Measurements from ENCODE around the gene NHSL2. TPM values are rescaled to one million over a fixed set of nuclear protein-coding genes. Genes with fewer than 3 reads are reported as not detected.

The NHSL2 gene
- total and polyA plus RNA-seq, 7 experiments from 2014 or later = 0.18 to 17.0 (median 0.54) TPM

DNA sequence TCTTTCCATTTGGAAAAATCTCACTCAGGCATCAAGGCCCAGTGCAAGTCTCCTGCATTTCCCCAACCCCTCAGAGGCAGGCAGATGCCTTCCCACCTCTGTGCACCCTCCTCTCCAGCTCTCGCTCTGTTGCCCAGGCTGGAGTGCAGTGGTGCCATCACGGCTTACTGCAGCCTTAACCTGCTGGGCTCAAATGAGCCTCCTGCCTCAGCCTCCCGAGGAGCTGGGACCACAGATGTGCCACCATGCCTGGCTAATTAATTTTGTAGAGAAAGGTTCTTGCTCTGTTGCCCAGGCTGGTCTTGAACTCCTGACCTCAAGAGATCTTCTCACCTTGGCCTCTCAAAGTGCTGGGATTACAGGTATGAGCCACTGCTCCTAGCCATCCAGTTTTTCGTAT is 95.8 kb downstream of the NHSL2 start:
- no peaks in the 10 kb centered on the region for H3K36me3 ChIP-seq (ENCODE audit: control insufficient read depth in 2 of 3, insufficient read depth in 3 of 3, low read length in 3 of 3)
- intact Hi-C loops (cut with micrococcal nuclease) = no loop called here
- Mint-ChIP-seq H3K4me3 (no peak overlapping the region), H3K9me3 (peaks cover 0 to 2% (median 0%) of the 10 kb centered on the region in 11 donors), H3K36me3 (no peaks in the 10 kb centered on the region), H3K27me3 (peaks cover 0 to 18% (median 3%) of the 10 kb centered on the region in 5 donors), H3K27ac (no peak overlapping the region), H3K4me1 (peaks cover 0 to 2% (median 0%) of the 10 kb centered on the region in 7 donors)
- H3K9me3 ChIP-seq (ENCODE audit: control insufficient read depth in 2 of 3, low read length in 3 of 3) = no peaks in the 10 kb centered on the region
- H3K27me3 ChIP-seq (ENCODE audit: control insufficient read depth in 2 of 2, insufficient read depth in 2 of 2, low read length in 2 of 2) = no peaks in the 10 kb centered on the region
- CTCF ChIA-PET = no interaction called here
- no peak for ATAC-seq
- POLR2A ChIA-PET = no interaction called here
- no peak overlapping the region for H3K27ac ChIP-seq (ENCODE audit: low read depth, low read length)
- H3K4me3 ChIP-seq (ENCODE audit: low read length) = no peak overlapping the region
- no peak for DNase-seq
- no peaks in the 10 kb centered on the region for H3K4me1 ChIP-seq (ENCODE audit: control insufficient read depth in 2 of 2, insufficient read depth in 2 of 2, low read length in 2 of 2)

DNA sequence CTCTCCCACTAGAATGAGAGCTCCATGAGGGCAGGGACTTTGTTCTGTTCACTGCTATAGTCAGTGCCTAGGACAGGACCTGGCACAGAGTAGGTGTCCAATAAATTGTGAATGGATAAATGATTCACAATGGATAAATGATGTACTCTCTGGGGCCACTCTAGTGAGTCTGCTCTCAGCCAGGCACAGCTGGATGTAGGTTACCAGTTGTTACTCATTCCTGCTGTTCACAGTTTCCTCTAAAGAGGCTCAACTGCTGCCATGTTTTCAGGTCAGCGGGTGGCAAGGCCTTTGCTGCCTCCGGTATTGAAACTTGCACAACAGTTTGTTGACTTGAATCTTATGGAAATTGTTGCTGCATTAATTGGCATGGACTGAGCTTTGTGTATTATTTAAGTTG is 99.1 kb downstream of the NHSL2 start:
- Mint-ChIP-seq H3K9me3 (peaks cover 0 to 2% (median 0%) of the 10 kb centered on the region in 11 donors), H3K4me1 (peaks cover 0 to 2% (median 0%) of the 10 kb centered on the region in 7 donors), H3K27ac (no peak overlapping the region), H3K36me3 (no peaks in the 10 kb centered on the region), H3K4me3 (no peak overlapping the region), H3K27me3 (peaks cover 0 to 31% (median 3%) of the 10 kb centered on the region in 5 donors)
- Histone ChIP-seq H3K9me3 (ENCODE audit: control insufficient read depth in 2 of 3, low read length in 3 of 3) (no peaks in the 10 kb centered on the region), H3K27ac (ENCODE audit: low read depth, low read length) (no peak overlapping the region), H3K36me3 (ENCODE audit: control insufficient read depth in 2 of 3, insufficient read depth in 3 of 3, low read length in 3 of 3) (no peaks in the 10 kb centered on the region), H3K27me3 (ENCODE audit: control insufficient read depth in 2 of 2, insufficient read depth in 2 of 2, low read length in 2 of 2) (no peaks in the 10 kb centered on the region), H3K4me1 (ENCODE audit: control insufficient read depth in 2 of 2, insufficient read depth in 2 of 2, low read length in 2 of 2) (no peaks in the 10 kb centered on the region), H3K4me3 (ENCODE audit: low read length) (no peak overlapping the region)
- ChIA-PET CTCF (no interaction called here), POLR2A (no interaction called here)
- DNase-seq = no peak
- intact Hi-C loops (cut with micrococcal nuclease) = no loop called here
- no peak for ATAC-seq

DNA sequence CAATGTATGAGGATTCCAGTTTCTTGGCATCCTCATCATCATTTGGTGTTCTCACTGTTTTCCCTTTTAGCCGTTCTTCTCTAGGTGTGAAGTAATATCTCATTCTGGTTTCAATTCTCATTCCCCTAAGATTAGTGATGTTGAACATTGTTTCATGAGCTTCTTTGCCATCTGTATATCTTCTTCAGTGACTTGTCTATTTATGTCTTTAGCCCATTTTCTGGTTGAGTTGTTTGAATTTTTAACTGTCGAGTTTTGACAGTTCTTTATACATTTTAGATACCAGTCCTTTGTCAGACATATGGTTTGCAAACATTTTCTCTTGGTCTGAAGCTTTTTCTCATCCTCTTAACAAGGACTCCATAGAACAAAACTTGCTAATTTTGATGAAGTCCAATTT is 101.1 kb downstream of the NHSL2 start:
- ATAC-seq (no peak), DNase-seq (no peak)
- intact Hi-C loops (cut with micrococcal nuclease) = no loop called here
- peaks cover 0 to 47% (median 8%) of the 10 kb centered on the region in 5 donors for H3K27me3 Mint-ChIP-seq
- H3K36me3 ChIP-seq (ENCODE audit: control insufficient read depth in 2 of 3, insufficient read depth in 3 of 3, low read length in 3 of 3) = no peaks in the 10 kb centered on the region
- CTCF ChIA-PET = no interaction called here
- POLR2A ChIA-PET = no interaction called here
- H3K27ac Mint-ChIP-seq = no peak overlapping the region
- H3K4me3 ChIP-seq (ENCODE audit: low read length) = no peak overlapping the region
- H3K36me3 Mint-ChIP-seq = no peaks in the 10 kb centered on the region
- no peaks in the 10 kb centered on the region for H3K4me1 ChIP-seq (ENCODE audit: control insufficient read depth in 2 of 2, insufficient read depth in 2 of 2, low read length in 2 of 2)
- no peak overlapping the region for H3K27ac ChIP-seq (ENCODE audit: low read depth, low read length)
- H3K9me3 Mint-ChIP-seq = peaks cover 0 to 2% (median 0%) of the 10 kb centered on the region in 11 donors
- H3K4me3 Mint-ChIP-seq = no peak overlapping the region
- no peaks in the 10 kb centered on the region for H3K27me3 ChIP-seq (ENCODE audit: control insufficient read depth in 2 of 2, insufficient read depth in 2 of 2, low read length in 2 of 2)
- H3K9me3 ChIP-seq (ENCODE audit: control insufficient read depth in 2 of 3, low read length in 3 of 3) = no peaks in the 10 kb centered on the region
- peaks cover 0 to 2% (median 0%) of the 10 kb centered on the region in 7 donors for H3K4me1 Mint-ChIP-seq

DNA sequence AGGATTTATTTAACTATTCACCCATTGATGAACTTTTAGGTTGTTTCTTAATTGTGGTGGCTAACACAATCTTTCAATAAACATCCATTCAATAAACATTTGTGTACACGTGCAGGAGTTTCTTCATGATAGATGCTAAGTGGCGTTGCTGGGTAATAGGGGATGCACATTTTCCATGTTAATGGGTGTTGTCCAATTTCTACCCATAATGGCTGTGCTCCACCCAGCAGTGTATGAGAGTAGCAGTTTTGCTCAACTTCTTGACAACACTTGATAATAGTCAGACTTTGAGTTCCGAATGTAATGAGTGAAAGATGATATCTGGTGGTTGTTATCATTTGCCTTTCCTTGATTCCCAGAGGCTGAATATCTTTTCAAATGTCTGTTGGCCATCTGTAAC is 104.7 kb downstream of the NHSL2 start:
- Mint-ChIP-seq H3K9me3 (no peaks in the 10 kb centered on the region), H3K4me1 (peaks cover 0 to 4% (median 0%) of the 10 kb centered on the region in 7 donors), H3K36me3 (no peaks in the 10 kb centered on the region), H3K27me3 (peaks cover 0 to 62% (median 5%) of the 10 kb centered on the region in 5 donors), H3K4me3 (no peak overlapping the region), H3K27ac (no peak overlapping the region)
- Histone ChIP-seq H3K4me1 (ENCODE audit: control insufficient read depth in 2 of 2, insufficient read depth in 2 of 2, low read length in 2 of 2) (peaks cover 0 to 5% of the 10 kb centered on the region in 2 donors), H3K27ac (ENCODE audit: low read depth, low read length) (no peak overlapping the region), H3K27me3 (ENCODE audit: control insufficient read depth in 2 of 2, insufficient read depth in 2 of 2, low read length in 2 of 2) (no peaks in the 10 kb centered on the region), H3K4me3 (ENCODE audit: low read length) (no peak overlapping the region), H3K9me3 (ENCODE audit: control insufficient read depth in 2 of 3, low read length in 3 of 3) (no peaks in the 10 kb centered on the region), H3K36me3 (ENCODE audit: control insufficient read depth in 2 of 3, insufficient read depth in 3 of 3, low read length in 3 of 3) (no peaks in the 10 kb centered on the region)
- no peak for DNase-seq
- ChIA-PET CTCF (no interaction called here), POLR2A (no interaction called here)
- no peak for ATAC-seq
- intact Hi-C loops (cut with micrococcal nuclease) = loop anchor here in 1 of 2 donors (5.0 kb wide), 1 partner anchor 262 kb away; the partner anchor contains the start of gene RPS4X

DNA sequence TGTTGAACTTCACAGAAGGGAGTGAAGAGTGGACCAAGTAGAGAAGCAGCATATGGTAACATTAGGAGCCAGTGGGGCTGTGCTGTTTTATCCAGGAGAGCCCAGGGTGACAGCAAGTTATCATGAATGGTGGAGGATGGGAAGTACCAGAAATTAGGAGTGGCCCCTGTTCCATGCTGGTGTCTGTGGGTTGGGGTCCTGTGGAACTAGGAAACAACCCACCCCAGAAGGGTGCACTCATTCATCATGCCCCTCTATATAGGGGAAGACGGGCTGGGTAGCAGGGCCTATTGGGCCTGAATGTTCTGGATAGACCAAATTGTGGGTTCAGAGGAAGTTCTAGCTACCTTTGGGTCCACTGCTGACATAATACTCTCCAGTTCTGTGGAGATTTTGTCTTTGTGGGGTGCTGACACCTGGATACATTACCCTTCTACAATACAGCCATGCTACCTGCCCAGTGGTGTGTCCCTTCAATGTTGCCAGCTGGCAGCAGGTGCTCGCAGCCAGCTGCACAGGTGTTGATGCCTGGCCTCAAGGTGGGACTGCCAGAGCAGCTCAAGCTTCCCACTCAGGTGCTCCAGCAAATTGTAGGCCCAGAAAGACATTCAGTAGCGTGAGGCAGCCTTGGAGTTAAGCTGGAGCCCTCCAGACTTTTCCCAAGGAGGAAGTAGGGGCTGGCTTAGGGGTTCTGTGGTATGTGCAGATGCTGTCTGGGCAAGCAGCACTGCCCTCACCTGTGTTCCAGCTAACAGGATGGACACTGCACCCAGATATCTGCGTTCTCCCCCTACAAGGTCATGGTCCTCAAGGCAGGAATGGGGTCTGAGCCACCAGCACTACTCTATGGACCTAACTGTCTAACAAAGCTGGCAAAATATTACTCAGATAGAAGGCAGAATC is 106.5 kb downstream of the NHSL2 start:
- ChIA-PET POLR2A (no interaction called here), CTCF (interaction anchor here (1.3 to 1.9 kb wide), 3 partner anchors 13 to 109 kb away, joined by 3 to 13 read pairs (median 4); no protein-coding TSS in a partner anchor)
- no peak for ATAC-seq
- Mint-ChIP-seq H3K36me3 (no peaks in the 10 kb centered on the region), H3K27me3 (peaks cover 0 to 72% (median 5%) of the 10 kb centered on the region in 5 donors), H3K4me3 (no peak overlapping the region), H3K27ac (no peak overlapping the region), H3K9me3 (no peaks in the 10 kb centered on the region), H3K4me1 (peaks cover 0 to 13% (median 0%) of the 10 kb centered on the region in 7 donors)
- Histone ChIP-seq H3K27ac (ENCODE audit: low read depth, low read length) (no peak overlapping the region), H3K4me1 (ENCODE audit: control insufficient read depth in 2 of 2, insufficient read depth in 2 of 2, low read length in 2 of 2) (peaks cover 0 to 5% of the 10 kb centered on the region in 2 donors), H3K9me3 (ENCODE audit: control insufficient read depth in 2 of 3, low read length in 3 of 3) (no peaks in the 10 kb centered on the region), H3K36me3 (ENCODE audit: control insufficient read depth in 2 of 3, insufficient read depth in 3 of 3, low read length in 3 of 3) (no peaks in the 10 kb centered on the region), H3K4me3 (ENCODE audit: low read length) (no peak overlapping the region), H3K27me3 (ENCODE audit: control insufficient read depth in 2 of 2, insufficient read depth in 2 of 2, low read length in 2 of 2) (no peaks in the 10 kb centered on the region)
- intact Hi-C loops (cut with micrococcal nuclease) = loop anchor here in 1 of 2 donors (5.0 kb wide), 1 partner anchor 260 kb away; the partner anchor contains the start of gene RPS4X
- DNase-seq = no peak

DNA sequence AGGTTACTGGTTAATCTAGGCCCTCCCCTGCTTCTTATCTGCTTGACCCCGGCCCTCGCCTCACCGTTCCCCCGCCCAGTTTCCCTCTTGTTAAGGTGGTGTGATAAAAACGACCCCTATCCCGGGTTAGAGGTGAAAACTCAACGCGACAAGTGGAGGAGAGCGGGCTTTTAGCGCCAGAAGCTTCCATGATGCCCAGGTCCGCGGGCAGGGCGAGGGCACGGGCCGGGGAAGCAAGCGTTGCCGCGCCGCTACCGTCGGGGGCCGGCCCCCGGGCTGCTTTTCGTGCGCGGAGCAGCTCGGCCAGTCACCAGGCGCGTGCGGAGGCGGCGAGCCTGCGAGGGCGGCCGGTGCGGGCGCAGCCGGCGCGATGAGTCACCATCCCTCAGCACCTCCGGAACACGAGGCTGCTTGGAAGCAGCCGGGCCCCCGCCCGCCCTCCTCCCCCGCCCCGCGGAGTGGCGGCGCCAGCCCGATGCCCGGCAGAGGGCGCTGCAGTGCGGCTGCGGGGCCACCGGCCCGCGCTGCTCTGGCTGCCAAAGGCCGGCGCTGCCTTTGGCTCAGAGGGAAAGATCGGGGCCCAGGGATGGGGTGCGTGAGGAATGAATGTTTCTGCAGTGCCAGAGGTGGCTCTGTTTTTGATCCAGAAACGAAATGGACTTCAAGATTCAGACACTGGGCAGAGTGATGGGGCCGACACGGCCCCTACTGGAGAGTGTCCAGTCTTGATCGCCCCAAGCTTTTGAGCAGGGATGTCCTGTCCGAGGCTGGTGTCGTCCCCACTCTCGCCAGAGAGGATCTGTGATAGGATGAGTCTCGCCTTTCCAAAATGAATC is 107.8 kb downstream of the NHSL2 start:
- H3K4me1 ChIP-seq (ENCODE audit: control insufficient read depth in 2 of 2, insufficient read depth in 2 of 2, low read length in 2 of 2) = peaks cover 0 to 5% of the 10 kb centered on the region in 2 donors
- CTCF ChIA-PET = interaction anchor here (0.9 to 1.9 kb wide), 7 partner anchors 15 to 114 kb away, joined by 3 to 13 read pairs (median 4); partner anchors contain the start of gene RTL5
- H3K27ac Mint-ChIP-seq = no peak overlapping the region
- DNase-seq (peak; percentile 41 to 83 (median 69)), ATAC-seq (peak; percentile 98)
- H3K27ac ChIP-seq (ENCODE audit: low read depth, low read length) = no peak overlapping the region
- H3K27me3 Mint-ChIP-seq = peaks cover 2 to 70% (median 3%) of the 10 kb centered on the region in 5 donors
- H3K36me3 Mint-ChIP-seq = no peaks in the 10 kb centered on the region
- H3K9me3 Mint-ChIP-seq = no peaks in the 10 kb centered on the region
- POLR2A ChIA-PET = no interaction called here
- H3K4me3 ChIP-seq (ENCODE audit: low read length) = peak overlapping the region; percentile 24
- peak overlapping the region in 6 of 10 donors; percentile 17 to 51 (median 20) for H3K4me3 Mint-ChIP-seq
- H3K36me3 ChIP-seq (ENCODE audit: control insufficient read depth in 2 of 3, insufficient read depth in 3 of 3, low read length in 3 of 3) = no peaks in the 10 kb centered on the region
- no peaks in the 10 kb centered on the region for H3K27me3 ChIP-seq (ENCODE audit: control insufficient read depth in 2 of 2, insufficient read depth in 2 of 2, low read length in 2 of 2)
- intact Hi-C loops (cut with micrococcal nuclease) = loop anchor here (1.0 to 5.0 kb wide), 6 partner anchors 83 to 259 kb away; partner anchors contain the start of genes ERCC6L (in 1 of the 2), PIN4 (in 1 of the 2) and RPS4X (in 1 of the 2)
- no peaks in the 10 kb centered on the region for H3K9me3 ChIP-seq (ENCODE audit: control insufficient read depth in 2 of 3, low read length in 3 of 3)
- H3K4me1 Mint-ChIP-seq = peaks cover 0 to 14% (median 0%) of the 10 kb centered on the region in 7 donors
